H1 (cell line): ENCODE results near the gene UBN1. TPM values are rescaled to one million over a fixed set of nuclear protein-coding genes. Genes with fewer than 3 reads are reported as not detected.

ENCODE experiments used
- CTCF ChIA-PET: fragments of 300-600 bp; sonication (Branson Sonifier 250); formaldehyde crosslinking; loops from one replicate; lab custom pipeline; 2021; ENCODE audit not compliant: partially characterized antibody; lab: Charles Lee
- POLR2A ChIA-PET: fragments of 300-600 bp; sonication (Branson Sonifier 250); formaldehyde crosslinking; loops from one replicate; lab custom pipeline; 2021; ENCODE audit warnings: inconsistent platforms; ENCODE audit not compliant: partially characterized antibody; lab: Charles Lee
- DNase-seq, 2 experiments: peaks; one replicate each; pipeline versions ENCODE4 v3.0.0 to v3.0.0-alpha.2; 2010 to 2022; ENCODE audit warnings: low spot score in 2 of 2, low read depth in 1 of 2, mixed read lengths in 1 of 2
- FAIRE-seq: peaks from 2 replicates; lab custom pipeline; 2011; peaks lifted over from hg19 to GRCh38; lab: Jason Lieb, UNC
- H2AFZ ChIP-seq: 2 replicates; pipeline ENCODE4 v1.8.1; 2012; ENCODE audit warnings: low read length, inconsistent platforms
- H2AK5ac ChIP-seq: 2 replicates; pipeline ENCODE4 v1.6.1; 2013; ENCODE audit warnings: low read depth, low read length
- H2BK120ac ChIP-seq: replicated peaks from 2 replicates; pipeline ENCODE3; 2013; ENCODE audit warnings: low read depth, low read length, inconsistent platforms
- H2BK12ac ChIP-seq: 2 replicates; pipeline ENCODE4 v1.6.1; 2013; ENCODE audit warnings: low read depth, low read length
- H2BK15ac ChIP-seq: 2 replicates; pipeline ENCODE4 v1.6.1; 2013; ENCODE audit warnings: low read length
- H2BK20ac ChIP-seq: 2 replicates; pipeline ENCODE4 v1.6.1; 2013; ENCODE audit warnings: low read length
- H2BK5ac ChIP-seq: 2 replicates; pipeline ENCODE4 v1.6.1; 2013; ENCODE audit warnings: low read depth, low read length
- H3K14ac ChIP-seq: 2 replicates; pipeline ENCODE4 v1.6.1; 2013; ENCODE audit warnings: inconsistent platforms; ENCODE audit not compliant: insufficient read length
- H3K18ac ChIP-seq: 2 replicates; pipeline ENCODE4 v1.6.1; 2013; ENCODE audit warnings: low read length; ENCODE audit errors: extremely low read depth
- H3K23ac ChIP-seq: 2 replicates; pipeline ENCODE4 v1.6.1; 2013; ENCODE audit warnings: inconsistent platforms; ENCODE audit not compliant: insufficient read length
- H3K23me2 ChIP-seq: 2 replicates; pipeline ENCODE4 v1.6.1; 2013; ENCODE audit warnings: low read depth, low read length
- H3K27ac ChIP-seq: 2 replicates; pipeline ENCODE4 v1.6.1; 2011; ENCODE audit warnings: low read depth, low read length, inconsistent platforms
- H3K27me3 ChIP-seq, 4 experiments: replicated peaks in 1 of 4; 1 replicate in 1 of 4; 2 replicates in 3 of 4; pipeline versions ENCODE4 v1.6.1 to v1.8.1; 2011 to 2013; ENCODE audit warnings: low read length in 3 of 4, mild to moderate bottlenecking in 3 of 4, inconsistent platforms in 2 of 4, mixed read lengths in 2 of 4, moderate library complexity in 1 of 4; ENCODE audit not compliant: control insufficient read depth in 3 of 4, insufficient read depth in 3 of 4; ENCODE audit errors: extremely low read depth in 1 of 4
- H3K36me3 ChIP-seq, 4 experiments: 2 replicates each; pipeline versions ENCODE4 v1.6.1 to v1.8.1; 2011 to 2013; ENCODE audit warnings: mild to moderate bottlenecking in 4 of 4, low read length in 3 of 4, moderate library complexity in 2 of 4, control low read depth in 1 of 4, inconsistent platforms in 1 of 4; ENCODE audit not compliant: insufficient read depth in 4 of 4, control insufficient read depth in 2 of 4
- H3K4ac ChIP-seq: replicated peaks from 2 replicates; pipeline ENCODE3; 2013; ENCODE audit warnings: low read length, low read depth, mixed read lengths, inconsistent platforms; ENCODE audit not compliant: insufficient read length
- H3K4me1 ChIP-seq, 4 experiments: replicated peaks in 1 of 4; 1 replicate in 1 of 4; 2 replicates in 3 of 4; pipeline versions ENCODE4 v1.6.1 to v1.8.1; 2011 to 2013; ENCODE audit warnings: low read length in 3 of 4, inconsistent platforms in 2 of 4, mixed read lengths in 1 of 4; ENCODE audit not compliant: insufficient read depth in 4 of 4, control insufficient read depth in 3 of 4
- H3K4me2 ChIP-seq, 2 experiments: 2 replicates each; pipeline versions ENCODE4 v1.6.1 to v1.8.1; 2011 to 2013; ENCODE audit warnings: low read depth in 2 of 2, low read length in 2 of 2, control low read depth in 1 of 2, inconsistent platforms in 1 of 2, mild to moderate bottlenecking in 1 of 2; ENCODE audit not compliant: insufficient read depth in 1 of 2
- H3K4me3 ChIP-seq, 4 experiments: fragments of 200-600, 300-600 bp in 1 of 4; sonication (generic), shearing (Covaris generic), sonication (Bioruptor Twin) in 1 of 4; 2 replicates each; pipeline versions ENCODE4 v1.5.1 to v1.8.1; 2011 to 2016; ENCODE audit warnings: low read length in 4 of 4, low read depth in 3 of 4, control low read depth in 2 of 4, inconsistent platforms in 2 of 4, mild to moderate bottlenecking in 2 of 4, mixed read lengths in 1 of 4, moderate library complexity in 1 of 4; ENCODE audit not compliant: insufficient read depth in 2 of 4; ENCODE audit errors: extremely low read depth in 1 of 4
- H3K56ac ChIP-seq: replicated peaks from 2 replicates; pipeline ENCODE3; 2013; ENCODE audit warnings: low read depth, mild to moderate bottlenecking, mixed read lengths, low read length, inconsistent platforms; ENCODE audit not compliant: insufficient read length
- H3K79me1 ChIP-seq: 2 replicates; pipeline ENCODE4 v1.6.1; 2013; ENCODE audit warnings: low read depth, low read length, control low read depth
- H3K79me2 ChIP-seq, 2 experiments: 2 replicates each; pipeline versions ENCODE4 v1.6.1 to v1.8.1; 2012 to 2013; ENCODE audit warnings: low read length in 2 of 2, mild to moderate bottlenecking in 2 of 2, inconsistent platforms in 1 of 2; ENCODE audit not compliant: insufficient read depth in 2 of 2, control insufficient read depth in 1 of 2
- H3K9ac ChIP-seq, 4 experiments: replicated peaks in 1 of 4; 1 replicate in 1 of 4; 2 replicates in 3 of 4; pipeline versions ENCODE4 v1.6.1 to v1.8.1; 2011 to 2013; ENCODE audit warnings: low read depth in 3 of 4, low read length in 3 of 4, control low read depth in 2 of 4, mild to moderate bottlenecking in 2 of 4, moderate library complexity in 2 of 4, inconsistent platforms in 1 of 4; ENCODE audit errors: extremely low read depth in 1 of 4
- H3K9me3 ChIP-seq, 2 experiments: 2 replicates each; pipeline versions ENCODE4 v1.6.1 to v1.8.1; 2012 to 2013; ENCODE audit warnings: mild to moderate bottlenecking in 2 of 2, moderate library complexity in 2 of 2, control low read depth in 1 of 2, inconsistent platforms in 1 of 2, low read depth in 1 of 2, low read length in 1 of 2, mixed read lengths in 1 of 2; ENCODE audit not compliant: insufficient read depth in 2 of 2
- H4K20me1 ChIP-seq, 2 experiments: replicated peaks in 1 of 2; 2 replicates each; pipeline versions ENCODE3 to v1.8.1; 2011 to 2013; ENCODE audit warnings: inconsistent platforms in 2 of 2, low read length in 2 of 2, mild to moderate bottlenecking in 1 of 2; ENCODE audit not compliant: insufficient read depth in 2 of 2, control insufficient read depth in 1 of 2
- H4K5ac ChIP-seq: 2 replicates; pipeline ENCODE4 v1.6.1; 2013; ENCODE audit warnings: low read length, low read depth, mixed read lengths, inconsistent platforms; ENCODE audit not compliant: insufficient read length
- H4K8ac ChIP-seq: 2 replicates; pipeline ENCODE4 v1.8.0; 2013; ENCODE audit warnings: mild to moderate bottlenecking, moderate library complexity, low read length, inconsistent platforms; ENCODE audit not compliant: insufficient read depth; ENCODE audit errors: extremely low read depth
- H4K91ac ChIP-seq: replicated peaks from 2 replicates; pipeline ENCODE3; 2013; ENCODE audit warnings: low read length, mixed read lengths, inconsistent platforms; ENCODE audit not compliant: insufficient read length
- EGR1 ChIP-seq: IDR thresholded peaks from 2 replicates; pipeline ENCODE4 v1.6.1; 2011; ENCODE audit warnings: low read depth, low read length, borderline replicate concordance
- NANOG ChIP-seq: IDR thresholded peaks from 2 replicates; pipeline ENCODE4 v1.6.1; 2011; ENCODE audit warnings: low read length, low read depth, mild to moderate bottlenecking, inconsistent platforms; ENCODE audit not compliant: insufficient read depth, poor library complexity, severe bottlenecking
- RAD21 ChIP-seq, 2 experiments: IDR thresholded peaks in 1 of 2; conservative IDR thresholded peaks in 1 of 2; 2 replicates each; pipeline ENCODE4 v1.6.1; 2011; ENCODE audit warnings: low read depth in 2 of 2, low read length in 2 of 2, improper control_type of control experiment in 1 of 2, inconsistent platforms in 1 of 2, mild to moderate bottlenecking in 1 of 2, moderate library complexity in 1 of 2
- RFX5 ChIP-seq: IDR thresholded peaks from 2 replicates; pipeline ENCODE4 v1.6.1; 2011; ENCODE audit warnings: low read depth, low read length, improper control_type of control experiment, borderline replicate concordance
- RXRA ChIP-seq: IDR thresholded peaks from 2 replicates; pipeline ENCODE4 v1.6.1; 2011; ENCODE audit warnings: low read depth, mild to moderate bottlenecking, low read length, moderate library complexity; ENCODE audit not compliant: insufficient read depth
- SIRT6 ChIP-seq: IDR thresholded peaks from one replicate; pipeline ENCODE4 v1.7.1; 2012; ENCODE audit warnings: low read length, inconsistent platforms
- SUZ12 ChIP-seq: fragments of 200-600 bp; sonication (generic); IDR thresholded peaks from 2 replicates; pipeline ENCODE4 v1.6.1; 2012; ENCODE audit warnings: mild to moderate bottlenecking, inconsistent platforms, low read length, moderate library complexity, mixed read lengths
- WGBS, 2 experiments: shearing (Covaris generic) in 1 of 2; methylation state at CpG; one replicate each; pipeline versions ENCODE4 v1.1.6 to v1.1.7; 2013 to 2015; ENCODE audit warnings: low lambda C conversion rate in 2 of 2, mixed read lengths in 2 of 2, inconsistent platforms in 1 of 2, low coverage in 1 of 2, missing lambda C conversion rate in 1 of 2; ENCODE audit not compliant: insufficient replicate concordance in 2 of 2, insufficient coverage in 1 of 2, insufficient read length in 1 of 2; ENCODE audit errors: extremely low coverage in 1 of 2, missing lambda C conversion rate in 1 of 2; 5-methylcytosine and 5-hydroxymethylcytosine counted together
- polyA plus RNA-seq, 7 experiments: library from polyadenylated mRNA; depleted of rRNA in 3 of 7; stranded (reverse) in 5 of 7; unstranded in 2 of 7; fragments of >200 nt in 5 of 7; fragments of 200-250 nt in 2 of 7; gene quantifications; 1 replicate in 5 of 7; 2 replicates in 1 of 7; 4 replicates in 1 of 7; pipeline versions ENCODE4 v1.2.1 to v1.2.3, GENCODE V29; 2011 to 2013; ENCODE audit warnings: missing spikeins in 2 of 7, mixed read lengths in 2 of 7
- total RNA-seq: library from RNA; stranded (reverse); fragmentation: NEBNext Ultra II Directional; extraction: Animal tissue kit (Norgen Biotek cat#: 25700); gene quantifications from 2 replicates; pipeline ENCODE4 v1.2.1, GENCODE V29; 2021
- TF ChIP-seq, protein P1 (sequence below): IDR thresholded peaks from 2 replicates; pipeline ENCODE4 v1.6.1; 2011; ENCODE audit warnings: low read depth, mild to moderate bottlenecking, low read length; ENCODE audit not compliant: insufficient read depth
- TF ChIP-seq, protein P2 (sequence below): IDR thresholded peaks from 2 replicates; pipeline ENCODE4 v1.6.1; 2011; ENCODE audit warnings: low read length, improper control_type of control experiment

UBN1 gene
- total and polyA plus RNA-seq, 2 of the 8 experiments (the other 6 are each of a cell fraction or from before 2014, with no cell fraction given): 16.2 to 37.0 TPM

DNA sequence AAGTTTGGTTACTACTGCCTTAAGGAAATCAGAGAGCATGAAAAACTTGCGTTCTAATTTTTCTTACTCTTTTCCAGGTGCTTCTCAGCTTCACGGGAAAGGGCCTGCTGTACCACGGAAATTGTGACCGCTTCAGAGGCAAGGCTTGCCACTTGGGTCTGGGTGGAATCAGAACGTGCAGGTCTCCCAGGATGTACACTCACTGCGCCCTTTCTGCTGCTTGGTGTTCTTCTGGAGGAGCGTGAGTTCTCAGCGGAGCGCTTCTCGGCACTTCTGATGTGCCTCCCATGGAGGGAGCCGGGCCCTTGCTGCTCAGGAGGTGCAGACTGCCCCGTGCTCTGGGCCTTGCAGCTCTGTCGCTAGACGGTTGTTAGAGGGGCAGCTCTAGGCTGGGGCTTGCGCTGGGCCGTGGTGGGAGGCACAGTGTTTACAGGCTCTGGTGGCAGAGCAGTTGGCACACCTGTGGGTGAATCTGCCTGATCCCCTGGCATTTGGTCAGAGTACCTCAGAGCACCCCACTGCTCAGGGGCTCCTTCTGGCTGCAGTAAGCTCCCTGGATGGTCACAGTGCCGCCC lies 32.8 kb downstream of the UBN1 start:
- H4K20me1 ChIP-seq: peaks cover 3 to 8% of the 10 kb centered on the region in 2 experiments

More for the DNA sequence above, 32.8 kb downstream of the UBN1 start:
- Histone ChIP-seq H2BK5ac (no peak overlapping the region), H4K91ac (no peak overlapping the region), H2AK5ac (no peak overlapping the region), H3K14ac (no peak overlapping the region), H3K36me3 (peaks cover 28 to 88% (median 64%) of the 10 kb centered on the region in 4 experiments), H3K56ac (no peak overlapping the region), H3K79me2 (no peaks in the 10 kb centered on the region), H3K23me2 (no peaks in the 10 kb centered on the region), H2AFZ (no peak overlapping the region), H3K4ac (no peak overlapping the region), H3K4me3 (no peak overlapping the region), H4K5ac (no peak overlapping the region), H3K27ac (no peak overlapping the region), H3K23ac (no peak overlapping the region), H2BK20ac (no peak overlapping the region), H2BK15ac (no peak overlapping the region), H3K27me3 (no peaks in the 10 kb centered on the region), H3K79me1 (no peaks in the 10 kb centered on the region), H3K4me2 (no peak overlapping the region), H4K8ac (no peak overlapping the region), H2BK12ac (no peak overlapping the region), H2BK120ac (no peak overlapping the region), H3K9ac (no peak overlapping the region), H3K9me3 (no peaks in the 10 kb centered on the region), H3K18ac (no peak overlapping the region), H3K4me1 (no peaks in the 10 kb centered on the region)
- DNase-seq: no peak
- WGBS, 2 experiments: 96% methylated on average over 17 of the region's 17 CpGs; no CpG with 5 or more reads in 1 of the 2 experiments
- TF ChIP-seq, protein P1, sequence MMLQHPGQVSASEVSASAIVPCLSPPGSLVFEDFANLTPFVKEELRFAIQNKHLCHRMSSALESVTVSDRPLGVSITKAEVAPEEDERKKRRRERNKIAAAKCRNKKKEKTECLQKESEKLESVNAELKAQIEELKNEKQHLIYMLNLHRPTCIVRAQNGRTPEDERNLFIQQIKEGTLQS: no peak
- TF ChIP-seq, protein P2, sequence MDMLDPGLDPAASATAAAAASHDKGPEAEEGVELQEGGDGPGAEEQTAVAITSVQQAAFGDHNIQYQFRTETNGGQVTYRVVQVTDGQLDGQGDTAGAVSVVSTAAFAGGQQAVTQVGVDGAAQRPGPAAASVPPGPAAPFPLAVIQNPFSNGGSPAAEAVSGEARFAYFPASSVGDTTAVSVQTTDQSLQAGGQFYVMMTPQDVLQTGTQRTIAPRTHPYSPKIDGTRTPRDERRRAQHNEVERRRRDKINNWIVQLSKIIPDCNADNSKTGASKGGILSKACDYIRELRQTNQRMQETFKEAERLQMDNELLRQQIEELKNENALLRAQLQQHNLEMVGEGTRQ: no peak
- TF ChIP-seq SUZ12 (no peak), SIRT6 (no peak), RFX5 (no peak), NANOG (no peak), EGR1 (no peak), RAD21 (IDR thresholded peaks at IDR 0.05 in 1 of 2, conservative IDR thresholded peaks at IDR 0.05 in 1 of 2; ENCODE audit: low read depth in 2 of 2, low read length in 2 of 2) (no peak), RXRA (no peak)
- CTCF ChIA-PET: interaction anchor here (1.0 to 2.4 kb wide), 4 partner anchors 18 to 76 kb away, joined by 3 to 10 read pairs (median 4); partner anchors contain the start of gene PPL
- no peak for FAIRE-seq
- POLR2A ChIA-PET: interaction anchor here (2.1 kb wide), 1 partner anchor 12 kb away, joined by 7 read pairs; no protein-coding TSS in a partner anchor
